GM19238 (cell line): Measurements from ENCODE around the gene REEP2.

Experiments used
- DNase-seq: peaks from one replicate; pipeline ENCODE4 v3.0.0; 2011; ENCODE audit warnings: low spot score; ENCODE audit not compliant: insufficient read length

REEP2 gene

GRCh38 chr5:138495351-138495750 lies 56.5 kb downstream of the REEP2 start:
- DNase-seq: no peak
